Stimulated activated naive CD8-positive, alpha-beta T cell treated with anti-CD3 and anti-CD28 coated beads, Interleukin-15, Interleukin-2, amounts not matched to agents 100 ng/mL and 50 ng/mL, for 24 hours (primary cell): ENCODE measurements around the gene MGST3.
"Not testable (repeated sequence)": the region's sequence is repeated elsewhere in the genome, so short reads cannot be mapped to it uniquely, and the experiment has no call there.

Experiments
- H3K27ac Mint-ChIP-seq: one replicate; pipeline ENCODE4 v1.8.0; 2021; ENCODE audit warnings: mild to moderate bottlenecking, mixed read lengths
- H3K27me3 Mint-ChIP-seq: one replicate; pipeline ENCODE4 v1.8.0; 2021; ENCODE audit warnings: mixed read lengths
- H3K36me3 Mint-ChIP-seq: one replicate; pipeline ENCODE4 v1.8.0; 2021; ENCODE audit warnings: low read depth, mixed read lengths
- H3K4me1 Mint-ChIP-seq: one replicate; pipeline ENCODE4 v1.8.0; 2021; ENCODE audit warnings: low read depth, mixed read lengths
- H3K4me3 Mint-ChIP-seq: one replicate; pipeline ENCODE4 v1.8.0; 2021; ENCODE audit warnings: mild to moderate bottlenecking, mixed read lengths
- H3K9me3 Mint-ChIP-seq: one replicate; pipeline ENCODE4 v1.8.0; 2021; ENCODE audit warnings: mixed read lengths

Gene MGST3

GRCh38 chr1:165635823-165636222 lies 4.8 kb downstream of the MGST3 start:
- H3K9me3 Mint-ChIP-seq = no peaks in the 10 kb centered on the region
- no peak overlapping the region for H3K27ac Mint-ChIP-seq
- no peak overlapping the region for H3K4me3 Mint-ChIP-seq

GRCh38 chr1:165637427-165637826 lies 6.4 kb downstream of the MGST3 start:
- Mint-ChIP-seq H3K4me3 (no peak overlapping the region), H3K27me3 (no peaks in the 10 kb centered on the region), H3K27ac (no peak overlapping the region), H3K4me1 (peaks cover 30% of the 10 kb centered on the region), H3K36me3 (no peaks in the 10 kb centered on the region), H3K9me3 (no peaks in the 10 kb centered on the region)

More at GRCh38 chr1:165635823-165636222, 4.8 kb downstream of the MGST3 start:
- H3K27me3 Mint-ChIP-seq = no peaks in the 10 kb centered on the region
- H3K4me1 Mint-ChIP-seq = peaks cover 26% of the 10 kb centered on the region
- H3K36me3 Mint-ChIP-seq = no peaks in the 10 kb centered on the region

DNA sequence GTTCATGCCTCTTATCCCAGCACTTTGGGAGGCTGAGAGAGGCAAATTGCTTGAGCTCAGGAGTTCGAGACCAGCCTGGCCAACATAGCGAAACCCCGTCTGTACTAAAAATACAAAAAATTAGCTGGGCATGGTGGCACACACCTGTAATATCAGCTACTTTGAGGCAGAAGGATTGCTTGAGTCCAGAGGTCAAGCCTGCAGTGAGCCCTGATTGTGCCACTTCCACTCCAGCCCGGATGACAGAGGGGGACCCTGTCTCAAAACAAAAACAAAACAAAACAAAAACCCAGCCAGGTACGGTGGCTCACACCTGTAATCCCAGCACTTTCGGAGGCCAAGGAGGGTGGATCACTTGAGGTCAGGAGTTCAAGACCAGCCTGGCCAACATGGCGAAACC lies 7.2 kb downstream of the MGST3 start:
- peaks cover 30% of the 10 kb centered on the region for H3K4me1 Mint-ChIP-seq
- not testable (repeated sequence) for H3K36me3 Mint-ChIP-seq, H3K4me3 Mint-ChIP-seq, H3K9me3 Mint-ChIP-seq, H3K27me3 Mint-ChIP-seq, H3K27ac Mint-ChIP-seq

- H3K4me1 Mint-ChIP-seq = peaks cover 17% of the 10 kb centered on the region
- H3K27me3 Mint-ChIP-seq = no peaks in the 10 kb centered on the region
- H3K9me3 Mint-ChIP-seq = no peaks in the 10 kb centered on the region
- H3K4me3 Mint-ChIP-seq = peak overlapping the region; percentile 5
- H3K36me3 Mint-ChIP-seq = no peaks in the 10 kb centered on the region
- H3K27ac Mint-ChIP-seq = no peak overlapping the region
Measured at GRCh38 chr1:165639821-165640623, 9.0 kb downstream of the MGST3 start.

- H3K4me3 Mint-ChIP-seq = no peak overlapping the region
- H3K36me3 Mint-ChIP-seq = no peaks in the 10 kb centered on the region
- H3K4me1 Mint-ChIP-seq = peaks cover 25% of the 10 kb centered on the region
- H3K27me3 Mint-ChIP-seq = no peaks in the 10 kb centered on the region
- H3K9me3 Mint-ChIP-seq = no peaks in the 10 kb centered on the region
- no peak overlapping the region for H3K27ac Mint-ChIP-seq
Measured at GRCh38 chr1:165641231-165641987, 10.4 kb downstream of the MGST3 start.

DNA sequence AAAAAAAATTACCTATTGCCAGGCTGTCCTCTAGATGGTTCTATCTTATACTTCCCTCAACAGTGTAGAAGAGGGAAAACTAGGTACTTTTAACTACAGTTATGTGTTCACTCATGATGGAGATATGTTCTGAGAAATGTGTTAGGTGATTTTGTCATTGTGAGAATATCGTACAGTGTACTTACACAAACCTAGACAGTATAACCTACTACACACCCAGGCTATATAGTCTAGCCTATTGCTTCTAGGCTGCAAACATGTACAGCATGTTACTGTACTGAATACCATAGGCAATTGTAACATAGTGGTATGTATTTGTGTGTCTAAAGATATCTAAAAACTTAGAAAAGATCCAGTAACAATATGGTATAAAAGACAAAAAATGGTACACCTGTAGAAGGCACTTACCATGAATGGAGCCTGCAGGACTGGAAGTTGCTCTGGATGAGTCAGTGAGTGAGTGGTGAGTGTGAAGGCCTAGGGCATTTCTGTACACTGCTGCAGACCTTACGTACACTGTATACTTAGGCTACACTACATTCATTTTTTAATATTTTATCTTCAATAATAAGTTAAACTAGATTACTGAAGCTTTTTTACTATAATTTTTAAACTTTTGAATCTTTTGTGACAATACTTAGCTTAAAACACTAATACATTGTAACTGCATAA lies 13.2 kb downstream of the MGST3 start:
- Mint-ChIP-seq H3K27me3 (no peaks in the 10 kb centered on the region), H3K9me3 (no peaks in the 10 kb centered on the region), H3K4me3 (no peak overlapping the region), H3K4me1 (peaks cover 28% of the 10 kb centered on the region), H3K27ac (no peak overlapping the region), H3K36me3 (no peaks in the 10 kb centered on the region)

- Mint-ChIP-seq H3K36me3 (peaks cover 5% of the 10 kb centered on the region), H3K9me3 (no peaks in the 10 kb centered on the region), H3K4me3 (no peak overlapping the region)
Measured at GRCh38 chr1:165645654-165646366, 14.8 kb downstream of the MGST3 start.

DNA sequence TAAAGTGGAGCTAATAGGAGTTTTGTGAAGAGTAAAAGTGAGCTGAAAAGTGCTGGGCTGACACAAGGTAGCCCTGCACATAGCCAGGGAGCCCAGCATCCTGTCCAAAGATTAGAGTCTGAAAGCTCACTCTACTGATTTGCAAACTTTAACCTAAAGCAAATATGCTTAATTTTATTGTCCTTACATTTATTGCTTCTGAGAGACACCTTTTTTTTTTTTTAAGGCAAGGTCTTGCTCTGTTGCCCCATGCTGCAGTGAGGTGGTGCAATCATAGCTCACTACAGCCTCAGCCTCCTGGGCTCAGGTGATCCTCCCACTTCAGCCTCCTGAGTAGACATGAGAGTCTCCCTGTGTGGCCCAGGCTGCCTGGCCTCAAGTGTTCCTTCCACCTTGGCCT lies 16.5 kb downstream of the MGST3 start:
- Mint-ChIP-seq H3K4me3 (no peak overlapping the region), H3K9me3 (no peaks in the 10 kb centered on the region), H3K27ac (no peak overlapping the region), H3K4me1 (peaks cover 11% of the 10 kb centered on the region), H3K27me3 (no peaks in the 10 kb centered on the region), H3K36me3 (peaks cover 5% of the 10 kb centered on the region)

More at GRCh38 chr1:165645654-165646366, 14.8 kb downstream of the MGST3 start:
- H3K27ac Mint-ChIP-seq = no peak overlapping the region
- no peaks in the 10 kb centered on the region for H3K27me3 Mint-ChIP-seq
- peaks cover 15% of the 10 kb centered on the region for H3K4me1 Mint-ChIP-seq

GRCh38 chr1:165647970-165648369 lies 16.9 kb downstream of the MGST3 start:
- H3K9me3 Mint-ChIP-seq = no peaks in the 10 kb centered on the region
- H3K27ac Mint-ChIP-seq = no peak overlapping the region
- H3K36me3 Mint-ChIP-seq = peaks cover 5% of the 10 kb centered on the region
- no peaks in the 10 kb centered on the region for H3K27me3 Mint-ChIP-seq
- no peak overlapping the region for H3K4me3 Mint-ChIP-seq
- H3K4me1 Mint-ChIP-seq = peaks cover 11% of the 10 kb centered on the region

DNA sequence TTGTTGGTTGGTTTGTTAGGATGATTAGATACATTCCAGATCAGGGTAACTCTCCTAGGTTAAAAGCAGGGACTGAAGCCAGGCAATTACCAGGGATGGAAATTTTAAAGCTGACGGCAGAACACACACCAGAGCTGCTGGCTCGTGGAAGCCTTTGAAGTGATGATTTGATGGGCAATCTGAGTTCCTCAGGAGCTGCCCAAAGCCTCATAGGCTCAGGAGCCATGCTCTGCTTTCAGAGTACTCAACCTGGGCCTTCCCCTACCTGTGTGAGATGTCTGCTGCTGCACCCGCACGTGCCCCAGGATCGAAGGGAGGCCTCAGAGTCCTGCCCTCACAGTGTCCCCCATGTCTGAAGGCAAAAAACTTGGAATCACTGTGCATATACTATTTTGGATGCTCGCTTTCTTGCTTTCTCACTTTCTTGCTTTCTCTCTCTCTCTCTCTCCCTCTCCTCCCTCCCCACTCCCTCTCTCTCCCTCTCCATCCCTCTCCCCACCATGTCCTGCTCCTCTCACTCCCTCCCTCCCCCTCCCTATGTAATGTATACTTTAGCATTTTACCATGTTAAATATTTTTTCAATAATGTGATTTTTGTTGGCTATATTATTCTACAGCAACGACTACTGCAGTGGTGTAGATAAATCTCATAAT lies 18.0 kb downstream of the MGST3 start:
- H3K4me1 Mint-ChIP-seq = peaks cover 11% of the 10 kb centered on the region
- no peaks in the 10 kb centered on the region for H3K9me3 Mint-ChIP-seq
- H3K27ac Mint-ChIP-seq = no peak overlapping the region
- H3K27me3 Mint-ChIP-seq = no peaks in the 10 kb centered on the region
- no peak overlapping the region for H3K4me3 Mint-ChIP-seq
- peaks cover 7% of the 10 kb centered on the region for H3K36me3 Mint-ChIP-seq

- Mint-ChIP-seq H3K27me3 (no peaks in the 10 kb centered on the region), H3K4me3 (no peak overlapping the region), H3K4me1 (peaks cover 5% of the 10 kb centered on the region), H3K36me3 (peaks cover 15% of the 10 kb centered on the region), H3K27ac (no peak overlapping the region), H3K9me3 (no peaks in the 10 kb centered on the region)
Measured at GRCh38 chr1:165650981-165651625, 20.1 kb downstream of the MGST3 start.

- not testable (repeated sequence) for H3K27ac Mint-ChIP-seq, H3K4me3 Mint-ChIP-seq, H3K27me3 Mint-ChIP-seq, H3K4me1 Mint-ChIP-seq, H3K9me3 Mint-ChIP-seq
- peaks cover 48% of the 10 kb centered on the region for H3K36me3 Mint-ChIP-seq
Measured at GRCh38 chr1:165658766-165659580, 27.9 kb downstream of the MGST3 start.

DNA sequence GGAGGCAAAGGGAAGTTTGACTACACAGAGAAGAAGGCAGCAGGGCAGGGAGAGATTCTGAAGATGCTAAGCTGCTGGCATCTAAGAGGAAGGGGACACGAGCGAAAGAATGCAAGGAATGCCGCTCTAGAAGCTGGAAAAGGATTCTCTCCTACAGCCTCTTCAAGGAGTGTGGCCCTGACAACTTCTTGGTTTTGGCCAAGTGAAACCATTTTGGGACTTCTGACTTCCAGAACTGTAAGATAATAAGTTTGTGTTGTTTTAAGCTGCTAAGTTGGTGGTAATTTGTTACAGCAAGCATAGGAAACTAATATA lies 28.5 kb downstream of the MGST3 start:
- no peak overlapping the region for H3K4me3 Mint-ChIP-seq
- no peaks in the 10 kb centered on the region for H3K4me1 Mint-ChIP-seq
- no peaks in the 10 kb centered on the region for H3K27me3 Mint-ChIP-seq
- no peaks in the 10 kb centered on the region for H3K9me3 Mint-ChIP-seq
- H3K36me3 Mint-ChIP-seq = peaks cover 47% of the 10 kb centered on the region
- H3K27ac Mint-ChIP-seq = no peak overlapping the region
